Uterus (tissue), 2 donors: Measurements from ENCODE around the gene RBP4.

Source experiments
- CTCF ChIP-seq, 4 experiments: fragments of 200-600 bp in 2 of 4; fragments of 450-650 bp in 2 of 4; sonication (generic) in 2 of 4; IDR thresholded peaks; one replicate each; pipeline ENCODE4 v1.5.1; 2016 to 2019; ENCODE audit warnings: antibody characterized with exemption in 4 of 4, mild to moderate bottlenecking in 2 of 4, moderate library complexity in 1 of 4
- POLR2A ChIP-seq, 2 donors: fragments of 450-650 bp; IDR thresholded peaks; one replicate each; pipeline ENCODE4 v1.6.1; 2016; ENCODE audit warnings: antibody characterized with exemption in 2 of 2, mild to moderate bottlenecking in 1 of 2, moderate library complexity in 1 of 2

- no peak for TF ChIP-seq CTCF (IDR thresholded peaks at IDR 0.05)
- no peak for TF ChIP-seq POLR2A (IDR thresholded peaks at IDR 0.05)
Measured at GRCh38 chr10:93599335-93599734, 1.7 kb downstream of the RBP4 start.
